Measurements from ENCODE around the gene CELF4.

CELF4 gene

DNA sequence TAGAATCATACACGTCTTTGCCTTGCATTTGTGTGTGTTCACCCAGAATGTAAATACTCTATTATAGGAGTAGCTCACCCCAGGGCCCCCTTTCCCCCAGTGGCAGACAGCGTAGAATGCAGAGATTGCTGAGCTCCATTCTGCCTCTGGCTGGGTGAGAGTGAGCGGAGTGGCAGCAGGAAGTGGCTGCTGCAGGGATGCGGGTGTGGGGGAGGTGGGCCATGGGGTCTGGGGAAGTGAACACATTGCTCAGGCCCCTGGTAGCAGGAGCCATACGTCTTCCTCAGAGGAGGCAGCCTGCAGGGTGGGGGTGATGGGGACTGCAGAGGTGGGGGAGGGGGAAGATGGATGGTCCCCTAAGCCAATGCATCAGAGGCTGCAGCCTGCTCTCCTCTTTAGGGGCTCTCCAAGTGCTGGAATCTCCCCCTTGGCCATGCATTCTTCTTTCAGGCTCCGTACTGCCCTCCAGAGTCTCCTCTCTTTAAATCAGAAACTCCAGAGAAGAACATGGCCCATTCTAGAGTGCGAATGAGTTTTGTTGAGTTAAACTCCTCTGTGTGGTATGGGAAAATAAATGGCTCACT lies 72.2 kb downstream of the CELF4 start:
- no peak for DNase-seq (ENCODE audit: low read depth)

DNA sequence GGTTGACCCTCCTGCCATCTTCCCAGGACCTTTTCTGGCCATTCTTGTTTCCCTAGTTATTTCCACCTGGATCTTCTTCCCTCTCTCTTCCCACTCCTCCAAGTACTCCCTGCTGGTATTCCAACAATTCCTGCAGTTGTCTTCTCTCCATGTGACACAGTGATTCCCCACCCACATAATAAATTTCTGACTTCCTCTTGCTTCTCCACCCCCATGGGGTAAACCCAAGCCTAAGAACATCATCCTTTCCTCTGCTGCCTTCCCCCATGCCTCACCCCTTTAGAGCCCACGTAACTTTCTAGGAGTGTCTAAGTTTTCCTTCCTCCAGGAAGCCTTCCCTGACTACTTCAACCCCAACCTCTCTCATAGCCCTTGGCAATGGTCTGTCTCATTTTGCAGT lies 72.6 kb downstream of the CELF4 start:
- DNase-seq (ENCODE audit: low read depth): no peak

DNA sequence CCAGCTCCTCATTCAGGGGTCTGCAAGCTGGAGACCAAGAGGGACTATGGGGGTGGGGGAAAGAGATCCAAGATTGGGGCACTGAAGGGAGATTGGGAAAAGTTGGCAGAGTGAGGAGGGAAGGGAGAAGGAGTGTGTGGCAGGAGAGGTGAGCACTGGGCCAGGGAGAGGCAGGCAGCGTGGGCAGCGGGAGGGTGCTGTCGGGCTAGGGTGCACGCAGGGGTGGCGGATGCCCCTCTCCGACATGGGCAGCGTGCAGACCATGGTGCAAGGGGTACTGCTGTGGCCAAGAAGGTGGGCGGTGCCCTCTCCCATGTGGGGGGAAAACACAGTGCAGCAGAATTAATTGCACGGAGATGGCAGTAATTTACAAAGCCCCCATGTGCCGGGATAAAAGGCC lies 74.1 kb downstream of the CELF4 start:
- DNase-seq (ENCODE audit: low read depth): no peak

DNA sequence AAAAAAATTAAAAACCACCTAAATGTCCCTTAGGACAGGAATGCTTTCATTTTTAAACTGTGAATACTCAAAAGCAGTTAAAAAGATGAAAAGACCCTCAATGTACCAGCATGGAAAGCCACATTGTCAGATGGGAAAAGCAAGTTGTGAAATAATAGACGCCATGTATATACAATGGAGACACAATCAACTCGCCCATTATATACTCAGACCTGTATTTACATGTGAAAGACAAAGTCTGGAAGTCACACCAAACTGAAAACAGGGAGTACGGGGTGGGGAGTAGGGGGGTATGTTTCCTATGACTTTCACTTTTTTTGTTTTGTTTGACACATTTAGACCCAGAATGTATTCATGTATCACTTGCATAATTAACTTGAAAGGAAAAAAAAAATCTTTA lies 75.6 kb downstream of the CELF4 start:
- DNase-seq (ENCODE audit: low read depth): no peak

DNA sequence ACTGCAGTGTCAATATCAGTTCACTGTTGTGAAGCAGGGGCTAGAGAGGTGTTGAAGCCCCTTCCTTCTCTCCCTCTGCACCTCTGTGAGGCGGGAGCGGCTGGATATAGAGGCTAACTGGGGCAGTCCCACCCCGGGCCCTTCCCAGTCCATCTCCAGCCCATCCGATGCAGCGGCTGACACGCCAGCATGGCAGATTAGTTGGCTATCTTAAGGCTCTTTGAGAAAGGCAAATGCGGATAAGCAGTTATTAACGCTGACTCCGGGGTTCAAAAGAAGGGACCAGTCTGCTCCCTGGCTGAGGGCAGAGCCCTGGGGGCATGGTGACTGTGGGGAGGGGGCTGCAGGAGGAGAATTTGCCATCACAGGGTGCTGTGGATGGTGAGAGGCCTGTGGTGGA lies 76.6 kb downstream of the CELF4 start:
- DNase-seq (ENCODE audit: low read depth): no peak

DNA sequence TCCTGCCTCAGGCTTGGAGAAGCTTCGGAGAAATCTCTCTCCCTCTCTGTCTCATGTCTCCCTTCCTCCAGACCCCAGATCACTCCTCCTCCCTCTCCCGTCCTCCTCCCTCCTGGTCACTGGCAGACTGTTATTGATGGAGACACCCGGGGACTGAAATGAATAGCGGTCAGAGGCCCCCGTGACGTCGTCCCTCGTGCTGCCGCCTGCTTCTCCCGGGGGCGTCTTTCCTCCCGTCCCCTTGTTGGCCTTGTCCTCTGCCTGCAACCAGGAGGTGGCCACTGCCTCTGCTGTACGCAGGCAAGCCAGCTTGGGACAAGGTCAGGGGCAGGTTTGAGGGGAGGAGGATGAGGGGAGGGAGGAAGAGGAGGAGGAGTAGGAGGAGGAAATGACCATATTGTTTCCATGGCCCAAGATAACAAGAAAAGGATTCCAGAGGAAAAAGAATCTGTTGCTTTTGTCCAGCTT lies 78.2 kb downstream of the CELF4 start:
- no peak for DNase-seq (ENCODE audit: low read depth)

DNA sequence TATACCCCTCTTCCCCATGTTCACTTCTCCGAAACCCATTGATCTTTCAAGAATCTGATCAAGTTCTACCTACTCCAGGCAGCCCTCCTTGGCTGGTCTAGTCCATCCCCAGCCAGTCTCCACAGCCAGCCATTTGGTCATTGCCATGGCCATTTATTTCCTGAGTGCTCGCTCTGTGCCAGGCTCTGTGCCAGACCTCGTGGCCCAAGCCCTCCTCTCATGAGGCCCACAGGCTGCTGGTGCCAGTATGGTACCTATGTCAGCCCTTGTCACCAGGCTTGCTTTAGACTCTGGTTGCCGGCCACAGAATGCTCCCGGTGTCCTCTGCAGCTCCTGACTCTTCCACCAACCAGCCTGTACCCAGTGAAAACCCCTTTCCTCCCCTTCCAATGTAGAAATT lies 78.8 kb downstream of the CELF4 start:
- no peak for DNase-seq (ENCODE audit: low read depth)

DNA sequence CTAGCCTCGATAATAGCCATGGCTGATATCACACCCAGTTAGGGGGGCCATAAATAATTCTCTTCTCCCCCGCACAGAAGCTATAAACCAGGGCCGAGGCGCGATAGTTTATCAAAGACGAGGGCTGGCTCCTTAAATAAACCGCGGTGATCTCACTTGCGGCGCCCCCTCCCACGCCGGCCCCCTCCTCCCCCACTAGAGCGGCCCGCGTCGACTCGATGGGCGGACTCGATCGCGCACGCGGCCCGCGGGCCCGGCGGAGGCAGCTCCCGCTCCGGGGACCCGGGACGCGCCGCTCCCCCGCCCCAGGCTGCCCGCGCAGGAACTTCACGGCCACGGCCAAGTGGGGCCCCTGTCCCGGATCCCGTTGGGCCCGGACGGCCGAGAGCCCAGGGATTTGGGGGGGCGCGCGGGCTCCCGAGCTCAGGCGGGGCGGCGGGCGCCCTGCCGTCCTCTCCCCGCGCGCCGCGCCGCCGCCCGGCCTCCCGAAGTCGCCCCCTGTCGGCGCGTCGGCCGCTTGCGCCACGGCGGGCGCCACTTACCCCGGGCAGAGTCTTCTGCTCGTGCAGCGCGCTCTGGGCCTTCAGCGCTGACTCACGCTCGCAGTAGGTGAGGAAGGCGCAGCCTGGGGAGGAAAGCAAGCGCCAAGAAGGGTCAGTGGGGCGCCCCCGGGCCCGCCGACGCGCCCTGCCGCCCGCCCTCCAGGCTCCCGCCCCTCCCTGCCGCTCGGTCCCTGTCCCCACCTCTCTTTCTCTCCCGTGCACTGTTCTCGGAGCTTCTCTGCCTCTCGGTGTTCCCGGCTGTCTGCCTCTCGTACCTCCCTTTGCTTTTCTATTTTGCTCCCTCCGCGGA lies 80.4 kb downstream of the CELF4 start:
- no peak for DNase-seq (ENCODE audit: low read depth)

DNA sequence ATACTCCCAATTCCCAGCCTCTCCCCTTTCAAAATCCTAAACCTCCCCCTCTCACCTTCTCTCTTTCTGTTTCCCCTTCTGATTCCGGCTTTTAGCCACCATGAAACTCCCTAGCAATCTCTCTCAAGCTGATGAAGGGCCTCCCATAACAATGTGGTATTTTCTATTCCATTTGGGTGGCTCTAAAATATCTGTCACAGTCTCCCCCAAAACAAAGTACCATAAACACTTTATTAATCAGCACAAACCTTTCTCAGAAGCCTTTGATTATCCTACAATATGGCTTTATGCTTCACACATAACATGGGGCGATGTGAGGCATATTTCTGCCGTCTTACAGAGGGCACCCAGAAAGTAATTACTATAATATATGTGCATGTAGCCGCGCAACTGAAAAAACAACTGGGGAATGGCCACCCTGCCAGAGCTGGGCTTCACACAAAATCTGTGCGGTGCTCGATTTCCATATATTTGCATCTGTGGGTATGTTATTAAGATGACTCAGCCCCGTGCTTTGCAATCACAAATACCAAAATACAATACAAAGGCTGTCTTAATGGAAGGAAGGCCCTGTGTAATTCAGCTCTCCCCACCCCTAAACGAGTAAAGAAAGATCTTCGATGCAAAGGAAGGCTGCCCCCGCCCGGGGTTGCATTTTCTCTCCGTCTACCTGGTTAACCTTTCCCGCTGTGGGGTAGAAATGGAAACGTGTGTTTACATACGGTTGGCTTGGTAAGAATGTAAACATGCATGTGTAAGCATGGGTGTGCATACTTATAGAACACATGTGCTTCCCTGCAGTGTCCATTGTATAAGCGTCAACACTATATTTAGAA lies 81.4 kb downstream of the CELF4 start:
- no peak for DNase-seq (ENCODE audit: low read depth)

DNA sequence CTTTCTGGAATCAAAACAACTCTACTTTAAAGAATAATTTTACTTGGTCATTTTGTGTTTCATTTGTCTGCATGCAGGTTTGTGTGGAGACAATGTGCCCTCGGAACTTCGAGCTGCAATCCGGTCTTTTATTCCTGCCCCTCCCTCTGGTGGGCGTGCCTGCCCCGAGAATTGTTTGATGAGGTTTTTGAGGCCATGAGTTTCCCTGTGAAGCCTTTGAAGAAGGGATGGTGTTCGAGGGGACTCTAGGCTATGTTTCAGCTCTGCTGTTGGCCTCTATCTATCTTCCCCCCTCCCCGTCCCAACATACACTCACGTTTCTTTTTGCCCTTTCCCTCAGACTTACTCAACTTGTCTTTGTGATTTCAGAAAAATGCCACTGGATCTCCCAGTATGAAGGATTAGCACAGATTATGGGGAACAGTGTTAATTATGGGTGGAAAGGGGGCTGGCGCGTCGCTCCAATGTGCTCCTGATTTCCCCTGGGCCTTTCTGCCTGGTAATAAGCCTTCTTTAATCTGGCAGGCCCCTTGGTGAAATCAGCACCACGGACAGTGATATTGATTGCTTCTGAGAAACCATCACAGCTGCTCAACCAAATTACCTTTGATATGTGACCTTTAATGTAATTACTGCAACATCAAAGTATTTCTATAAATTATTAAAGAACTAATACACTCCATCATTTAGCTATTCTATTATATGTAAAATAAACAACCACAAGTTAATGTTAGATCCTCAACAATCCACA lies 82.2 kb downstream of the CELF4 start:
- no peak for DNase-seq (ENCODE audit: low read depth)

DNA sequence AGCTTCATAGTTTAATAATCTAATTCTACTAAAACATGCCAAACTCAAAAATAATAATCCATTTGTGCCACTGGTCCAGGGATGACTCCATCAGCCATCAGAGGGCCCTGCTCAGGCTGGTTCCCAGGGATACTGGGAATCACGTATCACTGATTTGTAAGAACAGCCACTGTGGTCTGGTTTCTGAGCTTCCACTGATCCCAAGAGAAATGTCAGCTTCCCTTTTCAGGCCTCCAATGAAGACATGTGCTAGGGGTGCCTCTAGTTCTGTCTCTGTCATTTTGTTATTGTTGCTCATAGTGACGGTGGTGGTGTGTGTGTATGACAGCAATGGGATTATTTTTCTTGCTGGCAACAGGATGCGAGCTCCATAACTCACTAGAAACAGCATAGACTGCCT lies 83.2 kb downstream of the CELF4 start:
- DNase-seq (ENCODE audit: low read depth): no peak

DNA sequence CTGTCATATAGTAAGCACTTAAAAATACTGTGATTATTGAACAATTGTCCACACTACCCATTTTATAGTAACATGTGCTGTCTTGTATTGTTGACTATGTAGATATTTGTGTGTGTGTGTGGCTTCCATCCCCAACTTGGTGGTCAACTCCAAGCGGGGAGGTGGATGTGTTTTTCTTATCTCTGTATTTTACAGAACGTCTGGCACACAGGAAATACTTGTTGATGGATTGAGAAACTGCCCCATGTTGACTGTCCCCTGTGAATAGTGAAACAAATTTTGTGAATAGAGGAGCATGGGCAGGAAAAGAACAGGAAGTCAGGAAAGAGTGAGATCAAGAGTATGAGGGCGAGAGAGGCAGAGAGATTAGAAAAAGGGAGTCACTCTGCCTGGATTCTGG lies 83.6 kb downstream of the CELF4 start:
- no peak for DNase-seq (ENCODE audit: low read depth)

DNA sequence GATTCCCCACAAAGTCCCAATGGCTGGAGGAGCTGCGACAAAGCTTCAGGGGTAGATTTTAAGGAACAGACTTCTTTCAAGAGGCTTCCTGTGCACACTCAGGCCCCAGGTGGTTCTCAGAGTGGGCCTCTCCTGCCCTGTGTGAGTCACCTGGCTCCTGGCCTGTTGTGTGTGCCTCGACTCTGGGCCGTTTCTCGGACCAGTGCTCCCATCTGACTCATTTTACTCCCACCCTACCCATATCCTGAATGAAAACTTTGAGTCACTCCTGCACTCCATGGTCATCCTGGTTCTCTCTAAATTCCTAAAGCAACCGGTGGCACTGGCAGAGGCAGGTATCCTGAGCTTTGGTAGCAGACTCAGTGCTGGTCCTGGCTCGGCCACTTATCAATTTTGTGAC lies 84.1 kb downstream of the CELF4 start:
- no peak for DNase-seq (ENCODE audit: low read depth)

DNA sequence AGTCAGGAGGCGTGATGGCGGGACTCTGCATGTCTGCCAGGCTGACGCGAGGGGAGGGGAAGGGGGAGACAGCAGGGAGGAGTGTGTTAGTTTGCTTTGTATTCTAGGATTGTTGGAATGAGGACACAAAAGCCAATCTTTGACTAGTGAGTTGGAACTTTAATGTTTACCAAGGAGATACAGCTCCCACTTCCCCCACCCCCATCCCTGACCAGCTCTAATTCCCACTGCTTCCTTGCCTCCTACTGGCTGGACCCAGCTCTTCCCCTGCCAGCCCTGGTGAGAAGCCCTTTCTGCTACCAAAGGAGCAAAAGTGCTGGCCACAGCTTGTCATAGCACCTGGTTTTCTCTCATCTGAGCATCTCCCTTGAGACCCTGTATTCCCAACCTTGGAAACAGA lies 84.5 kb downstream of the CELF4 start:
- no peak for DNase-seq (ENCODE audit: low read depth)

DNA sequence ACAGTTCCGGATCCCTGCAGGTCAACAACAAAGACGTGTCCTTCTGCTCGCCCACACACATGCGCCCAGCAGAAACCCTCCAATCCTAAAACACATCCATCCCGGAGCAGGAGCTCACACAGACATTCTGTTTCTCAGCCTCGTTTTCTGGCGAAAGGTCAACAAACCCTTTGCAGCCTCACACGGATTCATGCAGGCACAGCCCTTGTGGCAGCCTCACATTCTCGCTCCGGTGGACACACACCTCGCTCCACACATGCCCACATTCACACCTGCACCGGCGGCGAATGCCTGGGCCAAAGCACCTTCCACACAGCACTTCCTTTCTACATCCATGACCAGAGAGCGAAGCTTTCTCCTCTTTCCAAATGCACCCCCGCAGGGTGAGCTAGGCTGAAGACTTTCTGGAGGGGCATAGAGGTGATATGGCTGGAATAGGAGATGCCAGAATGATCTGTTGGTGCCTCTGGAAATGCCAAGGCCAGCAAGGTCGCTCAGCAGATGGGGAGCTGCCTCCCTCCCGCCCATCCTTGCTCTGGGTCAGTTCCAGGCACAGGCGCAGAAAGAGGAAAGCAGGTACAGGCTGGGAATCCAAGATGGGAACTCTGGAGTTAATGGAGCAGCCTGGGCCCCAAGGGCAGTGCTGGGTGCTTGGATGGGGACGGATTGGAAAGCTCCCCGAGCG lies 88.8 kb downstream of the CELF4 start:
- DNase-seq (ENCODE audit: low read depth): no peak

DNA sequence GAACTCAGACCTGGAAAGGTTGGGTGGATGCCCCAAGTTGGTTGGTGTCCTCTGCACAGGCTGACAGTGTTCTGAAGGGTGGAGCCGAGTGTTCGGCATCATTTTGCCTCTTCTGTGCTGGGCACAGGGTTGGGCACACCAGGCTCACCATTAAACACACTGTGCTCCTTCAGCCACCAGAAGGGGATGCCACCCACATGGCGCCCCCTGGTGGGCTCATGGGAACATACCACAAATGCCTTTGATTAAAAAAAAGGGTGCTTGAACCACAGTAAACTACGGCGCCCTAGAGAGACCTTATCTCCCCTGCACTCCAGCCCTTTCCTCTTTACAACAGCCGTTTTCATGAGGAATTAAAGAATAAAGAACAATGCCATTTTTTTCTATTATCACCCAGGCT lies 89.4 kb downstream of the CELF4 start:
- no peak for DNase-seq (ENCODE audit: low read depth)

DNA sequence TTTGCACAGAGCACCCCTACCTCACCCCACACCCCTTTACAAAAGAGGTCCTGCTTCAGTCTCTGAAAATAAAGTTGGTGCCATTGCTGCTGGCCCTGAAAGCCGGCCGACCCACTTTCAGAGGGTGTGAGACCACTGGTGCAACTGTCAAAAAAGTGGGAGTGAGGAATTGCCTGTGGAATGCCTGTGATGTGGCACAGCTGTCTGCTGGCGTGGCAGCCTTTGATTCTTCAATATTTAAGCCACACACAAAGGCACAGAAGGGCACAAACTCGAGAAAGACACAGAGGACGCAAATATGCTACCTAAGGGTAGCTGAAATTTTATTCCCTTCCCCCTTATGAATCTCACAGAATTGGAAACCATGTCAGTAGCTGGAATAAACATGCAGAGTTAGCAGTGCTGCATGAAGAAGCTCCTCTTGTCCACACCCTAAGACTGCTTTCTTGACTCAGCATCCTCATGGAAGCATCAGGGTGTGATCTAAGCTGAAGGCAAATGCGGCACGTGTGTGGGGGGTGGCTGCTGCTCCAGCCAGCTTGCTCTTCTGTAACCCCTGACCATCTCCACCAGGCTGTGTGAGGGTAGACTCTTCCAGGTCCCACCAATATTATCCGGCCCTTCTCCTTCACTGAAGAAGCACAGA lies 92.3 kb downstream of the CELF4 start:
- no peak for DNase-seq (ENCODE audit: low read depth)

DNA sequence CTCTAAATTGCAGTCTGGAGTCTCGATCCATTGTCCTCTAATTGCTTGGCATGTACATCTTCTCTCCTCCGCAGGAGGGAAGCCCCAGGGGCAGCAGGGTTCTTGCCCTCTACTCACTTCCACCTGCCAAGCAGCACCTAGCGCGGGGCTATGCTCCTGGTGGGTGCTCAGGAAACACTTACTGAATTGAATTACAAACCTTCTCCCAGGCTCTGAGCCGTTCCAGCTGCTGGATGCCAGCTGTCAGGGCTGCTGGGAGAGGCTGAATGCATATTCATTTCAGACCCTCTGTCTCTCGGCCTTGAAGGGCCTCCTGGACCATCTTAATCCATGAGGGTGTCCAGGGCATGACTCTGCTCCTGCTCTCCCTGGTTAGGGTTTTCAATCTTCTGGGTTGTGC lies 94.0 kb downstream of the CELF4 start:
- no peak for DNase-seq (ENCODE audit: low read depth)

DNA sequence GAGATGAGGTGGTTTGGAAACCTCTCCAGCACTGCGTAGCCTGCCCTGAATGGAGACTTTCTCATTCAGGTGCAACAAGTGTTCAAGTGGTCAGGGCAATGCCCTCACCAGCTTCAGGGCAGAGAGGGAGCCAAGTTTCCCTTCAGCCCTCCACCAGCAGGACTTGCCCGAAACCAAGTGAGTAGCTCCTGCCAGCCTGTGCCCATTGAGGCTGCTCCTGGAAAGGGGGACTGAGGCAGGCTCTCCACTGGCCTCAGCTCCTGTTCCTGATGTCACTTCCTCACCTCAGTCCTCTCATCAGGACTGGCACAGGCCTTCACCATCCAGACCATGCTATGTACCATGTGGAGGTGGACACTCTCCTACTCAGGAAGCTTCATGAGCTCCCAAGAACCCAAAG lies 94.6 kb downstream of the CELF4 start:
- no peak for DNase-seq (ENCODE audit: low read depth)

DNA sequence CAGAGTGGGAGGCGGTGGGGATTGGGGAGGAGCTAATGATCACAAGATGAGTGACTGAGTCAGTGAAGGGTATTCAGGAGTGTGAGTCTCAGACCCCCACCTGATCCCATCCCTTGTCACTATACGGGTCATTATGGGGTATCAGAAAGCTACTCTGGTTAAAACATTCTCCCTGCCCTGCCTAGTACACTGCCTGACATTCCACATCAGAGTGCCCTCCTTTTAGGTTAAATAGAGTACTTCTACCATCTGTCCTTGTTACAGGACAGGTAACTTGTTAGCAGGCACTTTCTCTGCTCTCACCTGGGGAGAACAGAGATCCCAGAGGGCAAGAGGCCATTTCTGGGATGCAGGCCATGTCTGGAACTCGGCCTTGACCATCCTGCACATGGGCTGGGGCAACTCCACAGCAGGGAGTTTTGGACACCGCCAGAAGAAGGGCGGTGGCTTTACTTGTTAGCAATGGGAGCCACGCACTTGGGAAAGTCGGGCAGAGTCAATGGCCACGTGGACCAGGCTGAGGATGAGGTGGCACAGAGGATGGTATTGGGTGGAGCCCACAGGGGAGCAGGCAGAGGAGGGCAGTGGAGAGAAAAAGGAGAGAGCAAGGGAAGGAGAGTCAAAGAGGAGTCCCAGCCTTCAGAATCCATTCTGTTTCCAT lies 98.5 kb downstream of the CELF4 start:
- DNase-seq (ENCODE audit: low read depth): no peak

DNA sequence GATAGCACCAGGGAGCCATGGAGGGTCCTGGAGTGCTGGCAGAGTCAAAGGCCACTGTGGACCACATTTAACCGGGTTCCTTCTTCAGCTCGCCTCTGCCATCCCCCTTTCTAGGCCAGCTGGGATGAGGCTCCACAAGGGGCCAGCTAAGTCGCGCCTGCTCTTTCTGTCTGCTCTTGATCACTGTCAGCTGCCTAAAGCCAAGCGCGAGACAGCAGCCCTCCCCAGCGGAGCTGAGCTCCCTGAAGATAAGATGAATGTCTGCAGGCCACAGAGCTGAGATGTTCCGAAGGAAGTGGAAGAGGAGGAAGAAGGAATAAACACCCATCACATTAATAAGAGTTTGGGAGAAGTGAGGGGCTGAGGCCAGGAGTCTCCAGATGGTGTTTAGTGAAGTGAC lies 99.6 kb downstream of the CELF4 start:
- no peak for DNase-seq (ENCODE audit: low read depth)
